Stimulated activated effector memory CD8-positive, alpha-beta T cell treated with anti-CD3 and anti-CD28 coated beads, Interleukin-12 subunit alpha, Interleukin-12 subunit beta, amount 100 ng/mL, for 72 hours (primary cell): ENCODE measurements around the gene C12orf57.

ENCODE experiments used
- ATAC-seq: fragments of 150-1000 bp; cut with Tn5 transposase; 2 replicates; pipeline ENCODE4 v1.10.0; 2021
- DNase-seq, 2 donors: peaks; one replicate each; pipeline ENCODE4 v3.0.0; 2021 to 2022; ENCODE audit warnings: low spot score in 2 of 2
- H3K27ac Mint-ChIP-seq: one replicate; pipeline ENCODE4 v1.8.0; 2022; ENCODE audit warnings: mild to moderate bottlenecking, mixed read lengths
- H3K36me3 Mint-ChIP-seq: one replicate; pipeline ENCODE4 v1.8.0; 2022; ENCODE audit warnings: mild to moderate bottlenecking, mixed read lengths
- H3K4me1 Mint-ChIP-seq: one replicate; pipeline ENCODE4 v1.8.0; 2022; ENCODE audit warnings: mixed read lengths
- H3K4me3 Mint-ChIP-seq: one replicate; pipeline ENCODE4 v1.8.0; 2022; ENCODE audit warnings: mild to moderate bottlenecking, mixed read lengths
- H3K9me3 Mint-ChIP-seq: one replicate; pipeline ENCODE4 v1.8.0; 2022; ENCODE audit warnings: mixed read lengths

Gene C12orf57

GRCh38 chr12:6928022-6928702 lies 15.7 kb upstream of the C12orf57 start:
- DNase-seq: no peak
- Mint-ChIP-seq H3K4me1 (peaks cover 76% of the 10 kb centered on the region), H3K4me3 (peak overlapping the region; percentile 89), H3K36me3 (peaks cover 77% of the 10 kb centered on the region), H3K27ac (peak overlapping the region; percentile 96), H3K9me3 (no peaks in the 10 kb centered on the region)
- peak; percentile 1 for ATAC-seq

- peak overlapping the region; percentile 95 for H3K27ac Mint-ChIP-seq
- peaks cover 77% of the 10 kb centered on the region for H3K36me3 Mint-ChIP-seq
- H3K9me3 Mint-ChIP-seq: no peaks in the 10 kb centered on the region
- H3K4me3 Mint-ChIP-seq: peak overlapping the region; percentile 89
- H3K4me1 Mint-ChIP-seq: peaks cover 72% of the 10 kb centered on the region
- ATAC-seq (no peak), DNase-seq (no peak)
Observed at GRCh38 chr12:6928703-6929407, 15.0 kb upstream of the C12orf57 start.

GRCh38 chr12:6929466-6930452 lies 14.1 kb upstream of the C12orf57 start:
- H3K9me3 Mint-ChIP-seq: no peaks in the 10 kb centered on the region
- H3K4me3 Mint-ChIP-seq: peak overlapping the region; percentile 89
- H3K4me1 Mint-ChIP-seq: peaks cover 72% of the 10 kb centered on the region
- DNase-seq (no peak), ATAC-seq (no peak)
- H3K36me3 Mint-ChIP-seq: peaks cover 77% of the 10 kb centered on the region
- H3K27ac Mint-ChIP-seq: peak overlapping the region; percentile 95

- no peak for ATAC-seq
- Mint-ChIP-seq H3K4me3 (no peak overlapping the region), H3K4me1 (peaks cover 72% of the 10 kb centered on the region), H3K36me3 (peaks cover 77% of the 10 kb centered on the region), H3K9me3 (no peaks in the 10 kb centered on the region), H3K27ac (peak overlapping the region; percentile 39)
- no peak for DNase-seq
Observed at GRCh38 chr12:6932766-6933165, 11.1 kb upstream of the C12orf57 start.

- no peak overlapping the region for H3K4me3 Mint-ChIP-seq
- DNase-seq (no peak), ATAC-seq (no peak)
- H3K36me3 Mint-ChIP-seq: peaks cover 81% of the 10 kb centered on the region
- no peaks in the 10 kb centered on the region for H3K9me3 Mint-ChIP-seq
- H3K27ac Mint-ChIP-seq: peak overlapping the region; percentile 66
- H3K4me1 Mint-ChIP-seq: peaks cover 74% of the 10 kb centered on the region
Observed at GRCh38 chr12:6934110-6934509, 9.7 kb upstream of the C12orf57 start.

- peak overlapping the region; percentile 84 for H3K4me3 Mint-ChIP-seq
- H3K27ac Mint-ChIP-seq: peak overlapping the region; percentile 97
- DNase-seq (no peak), ATAC-seq (no peak)
- peaks cover 76% of the 10 kb centered on the region for H3K4me1 Mint-ChIP-seq
- H3K9me3 Mint-ChIP-seq: no peaks in the 10 kb centered on the region
- peaks cover 87% of the 10 kb centered on the region for H3K36me3 Mint-ChIP-seq
Observed at GRCh38 chr12:6935371-6936193, 8.2 kb upstream of the C12orf57 start.

- ATAC-seq (no peak), DNase-seq (no peak)
- peak overlapping the region; percentile 97 for H3K27ac Mint-ChIP-seq
- H3K4me3 Mint-ChIP-seq: peak overlapping the region; percentile 84
- H3K36me3 Mint-ChIP-seq: peaks cover 89% of the 10 kb centered on the region
- peaks cover 73% of the 10 kb centered on the region for H3K4me1 Mint-ChIP-seq
- H3K9me3 Mint-ChIP-seq: no peaks in the 10 kb centered on the region
Observed at GRCh38 chr12:6936194-6936635, 7.6 kb upstream of the C12orf57 start.

- peaks cover 87% of the 10 kb centered on the region for H3K36me3 Mint-ChIP-seq
- H3K27ac Mint-ChIP-seq: peak overlapping the region; percentile 97
- DNase-seq (peak in 1 of 2 donors; percentile 71), ATAC-seq (peak; percentile 24)
- peaks cover 71% of the 10 kb centered on the region for H3K4me1 Mint-ChIP-seq
- H3K4me3 Mint-ChIP-seq: peak overlapping the region; percentile 84
- H3K9me3 Mint-ChIP-seq: no peaks in the 10 kb centered on the region
Observed at GRCh38 chr12:6936636-6937480, 7.0 kb upstream of the C12orf57 start.

GRCh38 chr12:6937481-6938352 lies 6.1 kb upstream of the C12orf57 start:
- peak overlapping the region; percentile 84 for H3K4me3 Mint-ChIP-seq
- H3K4me1 Mint-ChIP-seq: peaks cover 70% of the 10 kb centered on the region
- peaks cover 94% of the 10 kb centered on the region for H3K36me3 Mint-ChIP-seq
- peak overlapping the region; percentile 97 for H3K27ac Mint-ChIP-seq
- peak; percentile 96 for ATAC-seq
- DNase-seq: peak; percentile 85 to 94
- no peaks in the 10 kb centered on the region for H3K9me3 Mint-ChIP-seq

- Mint-ChIP-seq H3K27ac (peak overlapping the region; percentile 97), H3K4me3 (peak overlapping the region; percentile 84), H3K9me3 (no peaks in the 10 kb centered on the region), H3K36me3 (peaks cover 95% of the 10 kb centered on the region), H3K4me1 (peaks cover 76% of the 10 kb centered on the region)
- DNase-seq: no peak
- no peak for ATAC-seq
Observed at GRCh38 chr12:6938353-6939190, 5.2 kb upstream of the C12orf57 start.

GRCh38 chr12:6939191-6939540 lies 4.7 kb upstream of the C12orf57 start:
- no peaks in the 10 kb centered on the region for H3K9me3 Mint-ChIP-seq
- no peak for ATAC-seq

GRCh38 chr12:6941267-6941666 lies 2.6 kb upstream of the C12orf57 start:
- no peak overlapping the region for H3K4me3 Mint-ChIP-seq
- H3K9me3 Mint-ChIP-seq: no peaks in the 10 kb centered on the region
- DNase-seq: no peak
- peaks cover 72% of the 10 kb centered on the region for H3K4me1 Mint-ChIP-seq
- H3K36me3 Mint-ChIP-seq: peaks cover 95% of the 10 kb centered on the region
- no peak for ATAC-seq
- H3K27ac Mint-ChIP-seq: peak overlapping the region; percentile 97

More at GRCh38 chr12:6939191-6939540, 4.7 kb upstream of the C12orf57 start:
- H3K4me1 Mint-ChIP-seq: peaks cover 76% of the 10 kb centered on the region
- DNase-seq: no peak
- H3K4me3 Mint-ChIP-seq: peak overlapping the region; percentile 84
- H3K36me3 Mint-ChIP-seq: peaks cover 95% of the 10 kb centered on the region
- peak overlapping the region; percentile 97 for H3K27ac Mint-ChIP-seq
